IPS-20b (cell line): ENCODE measurements around the gene CABP5.

ENCODE experiments used
- H3K27ac ChIP-seq: one replicate; pipeline ENCODE4 v1.5.1; 2013; ENCODE audit warnings: low read length
- H3K27me3 ChIP-seq: 2 replicates; pipeline ENCODE4 v1.6.1; 2013; ENCODE audit warnings: mild to moderate bottlenecking, low read length, inconsistent platforms; ENCODE audit not compliant: insufficient read depth
- H3K36me3 ChIP-seq: 2 replicates; pipeline ENCODE4 v1.6.1; 2013; ENCODE audit warnings: low read depth, mild to moderate bottlenecking, inconsistent platforms, low read length, moderate library complexity; ENCODE audit not compliant: insufficient read depth
- H3K4me1 ChIP-seq: 2 replicates; pipeline ENCODE4 v1.6.1; 2013; ENCODE audit warnings: mild to moderate bottlenecking, control low read depth, inconsistent platforms, low read length, moderate library complexity; ENCODE audit not compliant: insufficient read depth
- H3K4me3 ChIP-seq: 2 replicates; pipeline ENCODE4 v1.5.1; 2013; ENCODE audit warnings: mild to moderate bottlenecking, low read length, inconsistent platforms
- H3K9ac ChIP-seq: 2 replicates; pipeline ENCODE4 v1.6.1; 2013; ENCODE audit warnings: low read depth, mild to moderate bottlenecking, inconsistent platforms, low read length, moderate library complexity
- H3K9me3 ChIP-seq: 2 replicates; pipeline ENCODE4 v1.6.1; 2013; ENCODE audit warnings: mild to moderate bottlenecking, low read depth, low read length, inconsistent platforms; ENCODE audit not compliant: insufficient read depth

CABP5 gene

GRCh38 chr19:48029431-48029830 lies 14.4 kb downstream of the CABP5 start:
- H3K27me3 ChIP-seq = no peaks in the 10 kb centered on the region
- H3K36me3 ChIP-seq = no peaks in the 10 kb centered on the region

GRCh38 chr19:48025480-48025879 lies 18.4 kb downstream of the CABP5 start:
- no peaks in the 10 kb centered on the region for H3K9me3 ChIP-seq
- H3K27ac ChIP-seq = no peak overlapping the region
- H3K27me3 ChIP-seq = no peaks in the 10 kb centered on the region
- H3K4me1 ChIP-seq = no peaks in the 10 kb centered on the region
- no peak overlapping the region for H3K4me3 ChIP-seq
- no peak overlapping the region for H3K9ac ChIP-seq
- no peaks in the 10 kb centered on the region for H3K36me3 ChIP-seq

More at GRCh38 chr19:48029431-48029830, 14.4 kb downstream of the CABP5 start:
- Histone ChIP-seq H3K9ac (no peak overlapping the region), H3K9me3 (no peaks in the 10 kb centered on the region), H3K27ac (no peak overlapping the region), H3K4me3 (no peak overlapping the region), H3K4me1 (no peaks in the 10 kb centered on the region)

- Histone ChIP-seq H3K4me1 (no peaks in the 10 kb centered on the region; the same call in 1 of the 2 replicates), H3K36me3 (no peaks in the 10 kb centered on the region), H3K9me3 (no peaks in the 10 kb centered on the region), H3K27ac (no peak overlapping the region), H3K9ac (no peak overlapping the region), H3K27me3 (no peaks in the 10 kb centered on the region), H3K4me3 (no peak overlapping the region)
These were observed 20.4 kb downstream of the CABP5 start for GRCh38 chr19:48023518-48023917.

- Histone ChIP-seq H3K4me3 (no peak overlapping the region), H3K27ac (no peak overlapping the region), H3K36me3 (no peaks in the 10 kb centered on the region), H3K9me3 (no peaks in the 10 kb centered on the region), H3K9ac (no peak overlapping the region), H3K4me1 (no peaks in the 10 kb centered on the region; the same call in 1 of the 2 replicates), H3K27me3 (no peaks in the 10 kb centered on the region)
These were observed 20.9 kb downstream of the CABP5 start for GRCh38 chr19:48023011-48023410.

- H3K9me3 ChIP-seq = no peaks in the 10 kb centered on the region
- no peaks in the 10 kb centered on the region; the same call in 1 of the 2 replicates for H3K4me1 ChIP-seq
- no peaks in the 10 kb centered on the region for H3K36me3 ChIP-seq
- H3K9ac ChIP-seq = no peak overlapping the region
- H3K27ac ChIP-seq = no peak overlapping the region
- H3K4me3 ChIP-seq = no peak overlapping the region
- no peaks in the 10 kb centered on the region for H3K27me3 ChIP-seq
These were observed 23.2 kb downstream of the CABP5 start for GRCh38 chr19:48020686-48021085.

- H3K9me3 ChIP-seq = 0 out of 2 replicates have a peak, but pooled peaks cover 2% of the 10 kb centered on the region
- no peaks in the 10 kb centered on the region for H3K27me3 ChIP-seq
- H3K4me3 ChIP-seq = no peak overlapping the region
- no peak overlapping the region for H3K27ac ChIP-seq
- no peaks in the 10 kb centered on the region for H3K36me3 ChIP-seq
- H3K9ac ChIP-seq = no peak overlapping the region
- H3K4me1 ChIP-seq = 0 out of 2 replicates have a peak, but pooled peaks cover 2% of the 10 kb centered on the region
These were observed 32.7 kb downstream of the CABP5 start for GRCh38 chr19:48010932-48011758.

GRCh38 chr19:48006762-48007161 lies 37.1 kb downstream of the CABP5 start:
- Histone ChIP-seq H3K9ac (no peak overlapping the region), H3K4me3 (no peak overlapping the region), H3K27ac (no peak overlapping the region), H3K36me3 (no peaks in the 10 kb centered on the region), H3K4me1 (no peaks in the 10 kb centered on the region), H3K9me3 (0 out of 2 replicates have a peak, but pooled peaks cover 2% of the 10 kb centered on the region), H3K27me3 (no peaks in the 10 kb centered on the region)

- Histone ChIP-seq H3K9ac (no peak overlapping the region), H3K27me3 (no peaks in the 10 kb centered on the region), H3K4me3 (no peak overlapping the region), H3K36me3 (no peaks in the 10 kb centered on the region), H3K27ac (no peak overlapping the region), H3K9me3 (0 out of 2 replicates have a peak, but pooled peaks cover 2% of the 10 kb centered on the region), H3K4me1 (no peaks in the 10 kb centered on the region)
These were observed 39.6 kb downstream of the CABP5 start for GRCh38 chr19:48004236-48004635.

GRCh38 chr19:48000846-48001245 lies 43.0 kb downstream of the CABP5 start:
- Histone ChIP-seq H3K36me3 (no peaks in the 10 kb centered on the region), H3K4me1 (no peaks in the 10 kb centered on the region), H3K4me3 (no peak overlapping the region), H3K27ac (no peak overlapping the region), H3K9ac (no peak overlapping the region), H3K27me3 (no peaks in the 10 kb centered on the region), H3K9me3 (no peaks in the 10 kb centered on the region)

GRCh38 chr19:47998800-47999199 lies 45.1 kb downstream of the CABP5 start:
- Histone ChIP-seq H3K27ac (no peak overlapping the region), H3K4me3 (no peak overlapping the region), H3K4me1 (no peaks in the 10 kb centered on the region), H3K36me3 (no peaks in the 10 kb centered on the region), H3K9ac (no peak overlapping the region), H3K27me3 (no peaks in the 10 kb centered on the region), H3K9me3 (no peaks in the 10 kb centered on the region)

- Histone ChIP-seq H3K27ac (no peak overlapping the region), H3K9me3 (no peaks in the 10 kb centered on the region), H3K27me3 (no peaks in the 10 kb centered on the region), H3K36me3 (no peaks in the 10 kb centered on the region), H3K9ac (no peak overlapping the region), H3K4me3 (no peak overlapping the region), H3K4me1 (no peaks in the 10 kb centered on the region)
These were observed 47.6 kb downstream of the CABP5 start for GRCh38 chr19:47996230-47996727.

GRCh38 chr19:47994209-47994802 lies 49.6 kb downstream of the CABP5 start, which contains the start of gene ELSPBP1:
Gene ELSPBP1 (plus strand): TSS chr19:47994632. CDS start chr19:48008668, 14,036 bp downstream.
- no peaks in the 10 kb centered on the region for H3K36me3 ChIP-seq

More at GRCh38 chr19:47994209-47994802, 49.6 kb downstream of the CABP5 start, which contains the start of gene ELSPBP1:
- Histone ChIP-seq H3K4me1 (no peaks in the 10 kb centered on the region), H3K27me3 (no peaks in the 10 kb centered on the region), H3K4me3 (no peak within 1 kb of the TSS), H3K9me3 (no peaks in the 10 kb centered on the region), H3K27ac (no peak within 1 kb of the TSS), H3K9ac (no peak within 1 kb of the TSS)
